Mononuclear cell (primary cell): ENCODE data around the gene SNX24. TPM values are rescaled to one million over a fixed set of nuclear protein-coding genes. Genes with fewer than 3 reads are reported as not detected.

Experiments
- H3K27me3 ChIP-seq: 2 replicates; pipeline ENCODE4 v1.6.0; 2011; ENCODE audit warnings: low read length, control low read depth; ENCODE audit not compliant: insufficient read depth
- H3K4me1 ChIP-seq: 2 replicates; pipeline ENCODE4 v1.5.1; 2011; ENCODE audit warnings: mild to moderate bottlenecking, low read length, control low read depth; ENCODE audit not compliant: insufficient read depth
- H3K4me3 ChIP-seq: 2 replicates; pipeline ENCODE4 v1.5.1; 2011; ENCODE audit warnings: mild to moderate bottlenecking, low read length, moderate library complexity
- H3K9me3 ChIP-seq: 2 replicates; pipeline ENCODE4 v1.5.1; 2011; ENCODE audit warnings: low read depth, mild to moderate bottlenecking, control low read depth, low read length
- total RNA-seq: library from RNA; depleted of rRNA; stranded (reverse); fragments of >200 nt; gene quantifications from one replicate; pipeline ENCODE4 v1.2.3, GENCODE V29; 2012

Gene SNX24, protein sequence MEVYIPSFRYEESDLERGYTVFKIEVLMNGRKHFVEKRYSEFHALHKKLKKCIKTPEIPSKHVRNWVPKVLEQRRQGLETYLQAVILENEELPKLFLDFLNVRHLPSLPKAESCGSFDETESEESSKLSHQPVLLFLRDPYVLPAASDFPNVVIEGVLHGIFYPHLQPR
- total RNA-seq, result 1.4 TPM

GRCh38 chr5:122845229-122846050 lies at the start of gene SNX24:
Gene SNX24, plus strand, starts transcription at chr5:122845613. Its CDS starts 21 bp downstream, at chr5:122845634.
- H3K4me1 ChIP-seq, result peaks cover 46% of the 10 kb centered on the region
- peak within 1 kb of the TSS; percentile 76 for H3K4me3 ChIP-seq
- H3K27me3 ChIP-seq, result no peaks in the 10 kb centered on the region
- no peaks in the 10 kb centered on the region for H3K9me3 ChIP-seq

DNA sequence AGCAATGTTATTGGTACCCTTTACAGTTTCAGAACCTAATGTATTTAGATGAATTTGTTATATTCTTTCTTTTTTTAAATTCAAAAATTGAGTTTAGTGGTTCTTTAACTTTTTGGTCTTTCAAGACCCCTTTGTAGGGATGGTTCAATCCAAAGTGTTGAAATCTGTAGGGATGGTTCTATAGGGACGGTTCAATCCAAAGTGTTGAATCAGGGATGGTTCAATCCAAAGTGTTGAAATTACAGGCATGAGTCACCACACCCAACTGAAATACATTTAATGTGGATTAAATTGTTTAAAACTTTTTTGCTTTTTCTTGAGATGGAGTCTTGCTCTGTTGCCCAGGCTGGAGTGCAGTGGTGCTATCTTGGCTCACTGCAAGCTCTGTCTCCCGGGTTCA lies 39.9 kb upstream of the SNX24 start:
- Histone ChIP-seq H3K9me3 (no peaks in the 10 kb centered on the region), H3K4me3 (no peak overlapping the region), H3K4me1 (no peaks in the 10 kb centered on the region), H3K27me3 (no peaks in the 10 kb centered on the region)

GRCh38 chr5:122810405-122810804 lies 35.0 kb upstream of the SNX24 start:
- Histone ChIP-seq H3K4me1 (no peaks in the 10 kb centered on the region), H3K9me3 (no peaks in the 10 kb centered on the region), H3K27me3 (no peaks in the 10 kb centered on the region), H3K4me3 (no peak overlapping the region)

GRCh38 chr5:122815218-122815767 lies 30.1 kb upstream of the SNX24 start:
- H3K27me3 ChIP-seq, result no peaks in the 10 kb centered on the region
- H3K4me1 ChIP-seq, result no peaks in the 10 kb centered on the region
- H3K4me3 ChIP-seq, result no peak overlapping the region
- H3K9me3 ChIP-seq, result no peaks in the 10 kb centered on the region

DNA sequence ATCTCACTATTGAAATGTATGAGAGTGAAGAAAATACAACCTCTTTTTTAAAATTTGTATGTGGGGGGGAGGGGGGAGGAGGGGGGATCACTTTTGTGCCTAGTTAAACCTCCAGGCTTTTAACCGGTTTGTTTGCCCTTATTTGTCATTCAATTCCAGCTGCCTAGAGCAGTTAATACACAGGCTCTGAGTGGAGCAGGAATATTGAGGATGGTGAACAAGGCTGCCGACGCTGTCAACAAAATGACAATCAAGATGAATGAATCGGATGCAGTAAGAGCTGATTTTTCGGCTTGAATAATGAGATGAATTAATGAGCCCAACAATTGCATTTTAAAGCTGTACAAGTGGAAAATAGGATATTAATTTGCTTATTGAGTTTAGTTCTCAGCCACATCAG lies 28.7 kb upstream of the SNX24 start:
- no peak overlapping the region for H3K4me3 ChIP-seq
- H3K4me1 ChIP-seq, result no peaks in the 10 kb centered on the region
- H3K9me3 ChIP-seq, result no peaks in the 10 kb centered on the region
- no peaks in the 10 kb centered on the region for H3K27me3 ChIP-seq

GRCh38 chr5:122831984-122832383 lies 13.4 kb upstream of the SNX24 start:
- no peaks in the 10 kb centered on the region for H3K9me3 ChIP-seq
- no peaks in the 10 kb centered on the region for H3K4me1 ChIP-seq
- no peaks in the 10 kb centered on the region for H3K27me3 ChIP-seq
- H3K4me3 ChIP-seq, result no peak overlapping the region

DNA sequence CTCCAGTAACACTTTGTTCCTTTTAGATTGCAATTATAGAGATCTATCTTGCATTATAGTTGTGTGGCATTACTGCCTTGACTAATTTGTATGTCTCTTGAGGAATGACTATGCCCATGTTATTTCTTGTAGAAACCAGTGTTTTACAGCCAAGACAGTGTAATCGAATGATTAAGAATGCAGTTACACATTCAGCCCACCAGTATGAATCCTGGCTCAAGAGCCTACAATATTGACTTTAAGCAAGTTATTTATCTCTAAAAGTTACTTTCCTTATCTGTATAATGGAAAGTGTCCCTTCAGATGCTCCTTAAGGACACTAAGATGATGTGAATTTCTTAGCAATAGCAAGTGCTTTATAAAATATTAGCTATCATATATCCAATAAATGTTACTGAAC lies 9.7 kb upstream of the SNX24 start:
- Histone ChIP-seq H3K9me3 (no peaks in the 10 kb centered on the region), H3K27me3 (no peaks in the 10 kb centered on the region), H3K4me1 (no peaks in the 10 kb centered on the region), H3K4me3 (no peak overlapping the region)

DNA sequence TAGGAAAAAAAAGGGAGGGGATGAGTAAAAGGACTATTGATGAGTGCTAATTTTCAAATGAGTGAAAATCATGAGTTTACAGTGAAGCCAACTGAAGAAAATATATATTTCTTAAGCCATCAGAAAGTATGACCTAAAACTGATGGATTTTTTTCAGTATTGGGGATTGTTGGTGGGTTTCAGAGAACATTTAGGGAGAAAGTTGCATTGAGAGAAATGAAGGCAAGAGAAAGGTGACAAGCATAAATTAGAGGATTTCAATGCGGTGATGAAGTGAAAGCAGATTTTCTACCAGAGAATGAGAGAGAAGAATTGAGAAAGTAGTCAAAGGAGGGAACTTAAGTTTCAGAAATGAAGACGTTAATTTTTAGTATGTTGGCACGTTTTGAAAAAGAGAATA lies 8.5 kb upstream of the SNX24 start:
- Histone ChIP-seq H3K4me1 (no peaks in the 10 kb centered on the region), H3K27me3 (no peaks in the 10 kb centered on the region), H3K9me3 (no peaks in the 10 kb centered on the region), H3K4me3 (no peak overlapping the region)

- Histone ChIP-seq H3K27me3 (no peaks in the 10 kb centered on the region), H3K9me3 (no peaks in the 10 kb centered on the region), H3K4me1 (peaks cover 13% of the 10 kb centered on the region), H3K4me3 (no peak overlapping the region)
Measured at GRCh38 chr5:122839731-122840130, 5.7 kb upstream of the SNX24 start.

- Histone ChIP-seq H3K27me3 (no peaks in the 10 kb centered on the region), H3K4me3 (no peak overlapping the region), H3K4me1 (peaks cover 23% of the 10 kb centered on the region), H3K9me3 (no peaks in the 10 kb centered on the region)
Measured at GRCh38 chr5:122842016-122842580, 3.3 kb upstream of the SNX24 start.

DNA sequence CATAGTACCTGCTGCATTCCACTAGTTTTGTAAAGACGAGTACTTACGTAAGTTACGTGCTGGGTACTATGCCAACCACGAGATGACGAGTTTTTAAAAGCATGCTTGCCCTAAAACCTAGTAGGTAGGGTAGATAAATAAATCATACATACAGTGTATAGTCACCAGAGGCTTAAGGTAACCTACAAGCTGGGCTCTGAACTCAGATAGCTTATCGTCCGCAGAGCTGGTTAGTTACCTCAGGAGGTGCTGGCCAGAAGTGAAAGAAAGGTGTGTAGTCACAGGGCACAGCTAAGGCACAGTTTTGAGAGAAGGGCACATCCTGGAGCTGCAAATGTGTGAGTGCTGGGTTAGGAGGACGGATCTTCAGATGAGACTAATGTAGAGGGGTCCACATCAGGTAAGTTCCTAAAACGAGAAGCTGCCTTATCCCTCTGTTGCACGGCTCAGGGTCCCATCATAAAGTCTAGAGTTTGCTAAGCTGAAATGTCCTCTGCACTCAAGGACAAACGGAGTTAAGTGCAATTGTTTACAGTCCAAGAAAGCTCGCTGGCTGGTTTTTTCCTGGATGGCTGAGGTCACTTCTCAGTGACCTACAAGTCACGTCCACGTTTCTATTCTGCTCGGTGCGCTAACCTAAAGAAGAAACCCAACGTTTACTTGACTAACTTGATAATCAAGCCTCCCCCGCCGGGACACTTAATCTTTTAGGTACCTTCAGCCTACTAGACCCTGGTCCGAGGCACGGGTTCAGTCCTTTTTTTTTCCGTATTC lies 1.1 kb upstream of the SNX24 start:
- H3K9me3 ChIP-seq, result no peaks in the 10 kb centered on the region
- H3K4me1 ChIP-seq, result peaks cover 35% of the 10 kb centered on the region
- peak overlapping the region; percentile 76 for H3K4me3 ChIP-seq
- H3K27me3 ChIP-seq, result no peaks in the 10 kb centered on the region

GRCh38 chr5:122844910-122845228 lies 544 bp upstream of the SNX24 start:
- peaks cover 40% of the 10 kb centered on the region for H3K4me1 ChIP-seq
- no peaks in the 10 kb centered on the region for H3K27me3 ChIP-seq
- peak overlapping the region; percentile 76 for H3K4me3 ChIP-seq
- H3K9me3 ChIP-seq, result no peaks in the 10 kb centered on the region

DNA sequence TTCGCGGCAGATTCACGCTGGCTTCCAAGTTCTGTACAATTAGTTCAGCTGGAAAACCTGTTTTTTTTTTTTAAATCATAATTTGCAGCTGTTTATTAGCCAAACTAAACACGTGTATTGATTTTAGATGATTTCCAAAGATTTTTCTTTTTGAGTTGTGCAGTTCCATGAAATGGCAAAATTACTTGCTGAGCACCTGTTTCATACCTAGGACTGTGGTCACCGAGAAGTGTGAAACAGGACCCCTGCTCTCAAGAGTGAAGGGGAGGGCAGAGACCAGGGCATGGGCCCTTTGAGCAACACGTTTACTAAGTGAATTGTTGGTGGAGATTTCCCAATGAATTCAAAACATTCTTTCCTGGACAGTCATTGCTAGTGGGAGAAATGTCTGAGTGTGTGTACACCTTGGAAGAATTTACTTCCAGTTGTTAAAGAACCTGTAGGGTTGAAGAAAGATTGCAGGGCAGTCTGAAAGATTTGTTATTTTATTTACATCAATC lies 688 bp downstream of the SNX24 start:
- H3K4me1 ChIP-seq, result peaks cover 52% of the 10 kb centered on the region
- H3K27me3 ChIP-seq, result no peaks in the 10 kb centered on the region

GRCh38 chr5:122847687-122848081 lies 2.3 kb downstream of the SNX24 start:
- peaks cover 52% of the 10 kb centered on the region for H3K4me1 ChIP-seq
- no peak overlapping the region for H3K4me3 ChIP-seq
- no peaks in the 10 kb centered on the region for H3K27me3 ChIP-seq
- no peaks in the 10 kb centered on the region for H3K9me3 ChIP-seq

More for the DNA sequence above, 688 bp downstream of the SNX24 start:
- peak overlapping the region; percentile 76 for H3K4me3 ChIP-seq
- no peaks in the 10 kb centered on the region for H3K9me3 ChIP-seq

DNA sequence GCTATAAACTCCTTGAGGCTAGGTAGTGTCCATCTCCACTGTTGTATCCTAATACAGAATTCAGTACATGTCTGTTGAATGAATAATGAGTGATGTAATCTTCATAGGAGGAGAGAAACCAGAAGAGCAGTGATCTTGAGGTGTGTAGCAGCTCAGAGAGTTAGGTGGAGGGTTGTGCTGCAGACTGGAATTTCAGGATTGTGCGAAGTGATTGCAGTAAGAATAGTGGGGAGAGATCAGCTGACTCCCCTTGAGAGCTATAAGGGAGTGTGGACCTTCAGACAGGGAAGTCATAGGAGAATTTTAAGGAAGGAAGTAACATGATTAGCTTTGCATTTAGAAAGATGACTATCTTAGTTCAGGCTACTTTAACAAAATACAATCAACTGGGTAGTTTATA lies 4.4 kb downstream of the SNX24 start:
- H3K4me3 ChIP-seq, result no peak overlapping the region
- no peaks in the 10 kb centered on the region for H3K9me3 ChIP-seq
- no peaks in the 10 kb centered on the region for H3K27me3 ChIP-seq
- peaks cover 39% of the 10 kb centered on the region for H3K4me1 ChIP-seq
